MM.1S (cell line): ENCODE measurements around the gene CAPN12.

ENCODE experiments used
- DNase-seq: peaks from one replicate; pipeline ENCODE4 v3.0.0-alpha.2; 2015
- H2AFZ ChIP-seq: fragments of 300-600 bp; sonication (generic); 2 replicates; pipeline ENCODE4 v1.6.0; 2016; ENCODE audit warnings: antibody characterized with exemption, low read length
- H3F3A ChIP-seq: fragments of 300-600 bp; sonication (generic); 2 replicates; pipeline ENCODE4 v1.6.1; 2016; ENCODE audit warnings: mild to moderate bottlenecking, antibody characterized with exemption, low read length, moderate library complexity, mixed read lengths; ENCODE audit not compliant: insufficient read depth
- H3K27ac ChIP-seq: fragments of 300-600 bp; sonication (generic); 2 replicates; pipeline ENCODE4 v1.5.1; 2016; ENCODE audit warnings: mild to moderate bottlenecking, low read length
- H3K27me3 ChIP-seq: fragments of 300-600 bp; sonication (generic); replicated peaks from 2 replicates; pipeline ENCODE4 v1.6.0; 2016; ENCODE audit warnings: low read length; ENCODE audit not compliant: insufficient read depth
- H3K36me3 ChIP-seq: fragments of 300-600 bp; sonication (generic); replicated peaks from 2 replicates; pipeline ENCODE4 v1.6.1; 2016; ENCODE audit warnings: mild to moderate bottlenecking, low read length, mixed read lengths; ENCODE audit not compliant: insufficient read depth
- H3K4me1 ChIP-seq: fragments of 300-600 bp; sonication (generic); 2 replicates; pipeline ENCODE4 v1.6.1; 2016; ENCODE audit warnings: low read length, mixed read lengths
- H3K4me2 ChIP-seq: fragments of 300-600 bp; sonication (generic); 2 replicates; pipeline ENCODE4 v1.6.0; 2016; ENCODE audit warnings: low read depth, low read length
- H3K4me3 ChIP-seq: fragments of 300-600 bp; sonication (generic); 2 replicates; pipeline ENCODE4 v1.5.1; 2016; ENCODE audit warnings: low read length, mixed read lengths
- H3K79me2 ChIP-seq: fragments of 300-600 bp; sonication (generic); 2 replicates; pipeline ENCODE4 v1.6.1; 2016; ENCODE audit warnings: mixed run types, low read length, mixed read lengths
- H3K9ac ChIP-seq: fragments of 300-600 bp; sonication (generic); 2 replicates; pipeline ENCODE4 v1.6.1; 2016; ENCODE audit warnings: low read length, mixed read lengths
- H3K9me2 ChIP-seq: fragments of 300-600 bp; sonication (generic); replicated peaks from 2 replicates; pipeline ENCODE4 v1.6.1; 2016; ENCODE audit warnings: mild to moderate bottlenecking, low read length, mixed read lengths; ENCODE audit not compliant: insufficient read depth
- H3K9me3 ChIP-seq: fragments of 300-600 bp; sonication (generic); replicated peaks from 2 replicates; pipeline ENCODE4 v1.6.1; 2016; ENCODE audit warnings: mild to moderate bottlenecking, low read length, mixed read lengths; ENCODE audit not compliant: insufficient read depth
- H4K20me1 ChIP-seq: fragments of 300-600 bp; sonication (generic); 2 replicates; pipeline ENCODE4 v1.6.1; 2016; ENCODE audit warnings: mild to moderate bottlenecking, low read length, moderate library complexity, mixed read lengths; ENCODE audit not compliant: insufficient read depth
- EZH2 ChIP-seq: fragments of 300-600 bp; sonication (generic); optimal IDR thresholded peaks from 2 replicates; pipeline ENCODE3; 2017; ENCODE audit warnings: low read depth, mild to moderate bottlenecking, antibody characterized with exemption, low read length, mixed read lengths
- EZH2phosphoT487 ChIP-seq: fragments of 300-600 bp; sonication (generic); IDR thresholded peaks from 2 replicates; pipeline ENCODE4 v1.6.1; 2018; ENCODE audit warnings: antibody characterized with exemption, low read length
- TF ChIP-seq, protein P1 (sequence below): fragments of 300-600 bp; sonication (generic); IDR thresholded peaks from 2 replicates; pipeline ENCODE4 v1.5.1; 2016; ENCODE audit warnings: antibody characterized with exemption, low read length, mixed read lengths

The CAPN12 gene

DNA sequence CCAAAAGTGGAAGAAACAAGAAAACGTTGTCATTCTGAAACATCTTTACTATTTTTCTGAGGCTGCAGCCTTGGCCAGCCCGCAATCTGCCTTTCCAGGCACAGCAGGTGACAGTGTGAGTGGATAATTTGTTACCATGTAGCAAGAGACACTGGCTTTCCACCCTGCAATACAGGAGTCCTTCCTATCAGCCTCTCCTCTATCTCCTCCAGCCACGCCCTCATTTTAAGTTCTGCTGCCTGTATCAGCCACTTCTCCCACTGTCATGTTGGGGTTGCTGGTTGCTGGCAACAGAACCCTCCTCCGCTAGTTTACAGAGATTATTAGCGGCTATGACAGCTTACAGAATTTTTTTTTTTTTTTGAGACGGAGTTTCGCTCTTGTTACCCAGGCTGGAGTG is 36.8 kb upstream of the CAPN12 start:
- H3K4me1 ChIP-seq = no peaks in the 10 kb centered on the region
- H3K9me2 ChIP-seq = no peaks in the 10 kb centered on the region
- no peak overlapping the region for H2AFZ ChIP-seq
- H3K4me3 ChIP-seq = no peak overlapping the region
- DNase-seq = no peak
- H3F3A ChIP-seq = no peaks in the 10 kb centered on the region
- no peak overlapping the region for H3K4me2 ChIP-seq
- H3K27me3 ChIP-seq = peaks cover 35% of the 10 kb centered on the region
- H3K9me3 ChIP-seq = no peaks in the 10 kb centered on the region
- H4K20me1 ChIP-seq = no peaks in the 10 kb centered on the region
- no peak for TF ChIP-seq EZH2phosphoT487
- TF ChIP-seq EZH2 = no peak
- TF ChIP-seq, protein P1, sequence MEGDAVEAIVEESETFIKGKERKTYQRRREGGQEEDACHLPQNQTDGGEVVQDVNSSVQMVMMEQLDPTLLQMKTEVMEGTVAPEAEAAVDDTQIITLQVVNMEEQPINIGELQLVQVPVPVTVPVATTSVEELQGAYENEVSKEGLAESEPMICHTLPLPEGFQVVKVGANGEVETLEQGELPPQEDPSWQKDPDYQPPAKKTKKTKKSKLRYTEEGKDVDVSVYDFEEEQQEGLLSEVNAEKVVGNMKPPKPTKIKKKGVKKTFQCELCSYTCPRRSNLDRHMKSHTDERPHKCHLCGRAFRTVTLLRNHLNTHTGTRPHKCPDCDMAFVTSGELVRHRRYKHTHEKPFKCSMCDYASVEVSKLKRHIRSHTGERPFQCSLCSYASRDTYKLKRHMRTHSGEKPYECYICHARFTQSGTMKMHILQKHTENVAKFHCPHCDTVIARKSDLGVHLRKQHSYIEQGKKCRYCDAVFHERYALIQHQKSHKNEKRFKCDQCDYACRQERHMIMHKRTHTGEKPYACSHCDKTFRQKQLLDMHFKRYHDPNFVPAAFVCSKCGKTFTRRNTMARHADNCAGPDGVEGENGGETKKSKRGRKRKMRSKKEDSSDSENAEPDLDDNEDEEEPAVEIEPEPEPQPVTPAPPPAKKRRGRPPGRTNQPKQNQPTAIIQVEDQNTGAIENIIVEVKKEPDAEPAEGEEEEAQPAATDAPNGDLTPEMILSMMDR = no peak
- H3K36me3 ChIP-seq = no peaks in the 10 kb centered on the region
- no peaks in the 10 kb centered on the region for H3K79me2 ChIP-seq
- H3K27ac ChIP-seq = no peak overlapping the region
- H3K9ac ChIP-seq = no peak overlapping the region

DNA sequence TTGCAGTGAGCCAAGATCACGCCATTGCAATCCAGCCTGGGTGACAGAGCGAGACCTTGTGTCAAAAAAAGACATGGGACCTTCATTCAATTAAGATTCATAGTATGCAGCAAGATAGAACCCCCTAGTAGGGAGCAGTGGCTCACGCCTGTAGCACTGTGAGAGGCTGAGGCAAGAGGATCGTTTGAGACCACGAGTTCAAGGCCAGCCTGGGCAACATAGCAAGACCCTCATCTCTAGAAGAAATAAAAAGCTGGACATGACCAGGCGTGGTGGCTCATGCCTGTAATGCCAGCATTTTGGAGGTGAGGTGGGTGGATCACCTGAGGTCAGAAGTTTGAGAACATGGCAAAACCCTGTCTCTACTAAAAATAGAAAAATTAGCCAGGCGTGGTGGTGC is 36.2 kb upstream of the CAPN12 start:
- H4K20me1 ChIP-seq = no peaks in the 10 kb centered on the region
- DNase-seq = no peak
- no peaks in the 10 kb centered on the region for H3K9me3 ChIP-seq
- no peaks in the 10 kb centered on the region for H3K4me1 ChIP-seq
- no peak overlapping the region for H2AFZ ChIP-seq
- no peak overlapping the region for H3K9ac ChIP-seq
- no peak overlapping the region for H3K27ac ChIP-seq
- peaks cover 35% of the 10 kb centered on the region for H3K27me3 ChIP-seq
- no peaks in the 10 kb centered on the region for H3F3A ChIP-seq
- H3K79me2 ChIP-seq = no peaks in the 10 kb centered on the region
- no peak overlapping the region for H3K4me3 ChIP-seq
- no peaks in the 10 kb centered on the region for H3K9me2 ChIP-seq
- no peaks in the 10 kb centered on the region for H3K36me3 ChIP-seq
- H3K4me2 ChIP-seq = no peak overlapping the region
- TF ChIP-seq, protein P1 = no peak
- TF ChIP-seq EZH2phosphoT487 (no peak), EZH2 (no peak)

DNA sequence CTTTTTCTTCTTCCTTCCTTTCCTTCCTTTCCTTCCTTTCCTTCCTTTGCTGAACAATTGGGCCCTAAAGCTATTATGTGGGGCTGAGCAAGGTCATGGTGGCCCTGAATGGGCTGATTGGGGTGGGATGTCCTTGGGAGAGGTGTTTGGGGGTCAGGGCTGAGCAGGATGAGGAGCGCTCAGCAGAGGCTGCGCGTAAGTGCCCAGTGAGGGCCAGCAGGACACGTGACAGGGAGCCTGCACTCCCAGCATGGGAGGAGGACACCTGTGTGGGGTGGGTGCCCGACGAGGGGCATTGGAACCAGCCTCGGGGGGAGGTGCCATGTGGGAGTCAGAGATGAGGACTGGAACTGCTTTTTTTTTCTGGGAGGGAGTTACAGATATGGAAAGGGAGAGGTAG is 34.5 kb upstream of the CAPN12 start:
- Histone ChIP-seq H3K4me2 (no peak overlapping the region), H4K20me1 (no peaks in the 10 kb centered on the region), H3K4me1 (no peaks in the 10 kb centered on the region), H3K79me2 (no peaks in the 10 kb centered on the region), H3F3A (no peaks in the 10 kb centered on the region), H3K9me3 (no peaks in the 10 kb centered on the region), H3K36me3 (no peaks in the 10 kb centered on the region), H3K9me2 (no peaks in the 10 kb centered on the region), H3K9ac (no peak overlapping the region), H3K4me3 (no peak overlapping the region), H3K27ac (no peak overlapping the region), H3K27me3 (peaks cover 39% of the 10 kb centered on the region), H2AFZ (no peak overlapping the region)
- DNase-seq = no peak
- TF ChIP-seq EZH2 (no peak), EZH2phosphoT487 (no peak)
- TF ChIP-seq, protein P1 = no peak
